K562 (cell line): ENCODE measurements around the gene MGAT4B. TPM values are rescaled to one million over a fixed set of nuclear protein-coding genes. Genes with fewer than 3 reads are reported as not detected.

Source experiments
- BCL6 ChIP-seq: fragments of 250-450 bp; sonication (Bioruptor Pico); IDR thresholded peaks from 2 replicates; pipeline ENCODE4 v1.4.0; 2020
- CXXC5 ChIP-seq: fragments of 250-450 bp; sonication (Bioruptor Pico); IDR thresholded peaks from 2 replicates; pipeline ENCODE4 v1.8.0; 2022; ENCODE audit warnings: inconsistent platforms, mild to moderate bottlenecking, moderate library complexity
- MAZ ChIP-seq, 2 experiments: fragments of 450-650 bp in 1 of 2; sonication (generic) in 1 of 2; formaldehyde crosslinking; IDR thresholded peaks in 1 of 2; conservative IDR thresholded peaks in 1 of 2; 2 replicates each; pipeline versions ENCODE4 v1.4.0 to v1.5.0; 2020; ENCODE audit warnings: mild to moderate bottlenecking in 1 of 2, missing genetic modification reagents in 1 of 2
- MBD2 ChIP-seq: sonication (generic); IDR thresholded peaks from 2 replicates; pipeline ENCODE4 v1.6.1; 2016; ENCODE audit warnings: low read depth, borderline replicate concordance
- STAT5A ChIP-seq: IDR thresholded peaks from 2 replicates; pipeline ENCODE4 v1.6.1; 2012; ENCODE audit warnings: low read length, inconsistent platforms, borderline replicate concordance
- XRCC5 ChIP-seq: fragments of 200-400 bp; formaldehyde crosslinking; IDR thresholded peaks from 2 replicates; pipeline ENCODE4 v1.6.1; 2017; ENCODE audit warnings: low read depth, mild to moderate bottlenecking, low read length
- polyA plus RNA-seq, 8 experiments: library from polyadenylated mRNA; depleted of rRNA in 4 of 8; stranded (reverse) in 5 of 8; unstranded in 3 of 8; fragments of >200 nt; fragmentation: Nextera tagmentation in 2 of 8; fragmentation: Illumina TruSeq in 1 of 8; extraction: Ambion mirVana in 2 of 8; extraction: Trizol in 1 of 8; gene quantifications; 2 replicates each; pipeline versions ENCODE4 v1.2.1 to v1.2.3, GENCODE V29; 2011 to 2014; ENCODE audit warnings: inconsistent platforms in 1 of 8, missing spikeins in 1 of 8
- total RNA-seq, 7 experiments: library from RNA; depleted of rRNA in 6 of 7; stranded (reverse); fragments of >200 nt in 6 of 7; fragmentation: Illumina TruSeq in 2 of 7; extraction: Trizol in 2 of 7; gene quantifications; 2 replicates each; pipeline versions ENCODE4 v1.2.1 to v1.2.3, GENCODE V29; 2011 to 2021; ENCODE audit warnings: low replicate concordance in 1 of 7
- TF ChIP-seq, protein P1 (sequence below): fragments of 450-650 bp; IDR thresholded peaks from 2 replicates; pipeline ENCODE4 v1.6.1; 2016; ENCODE audit warnings: mild to moderate bottlenecking, moderate library complexity
- TF ChIP-seq, protein P2 (sequence below): fragments of 250-450 bp; sonication (Bioruptor Pico); IDR thresholded peaks from 2 replicates; pipeline ENCODE4 v1.5.0; 2021; ENCODE audit warnings: mild to moderate bottlenecking, borderline replicate concordance
- TF ChIP-seq, protein P3 (sequence below): sonication (generic); formaldehyde crosslinking; IDR thresholded peaks from 2 replicates; pipeline ENCODE4 v1.4.0; 2020; ENCODE audit warnings: mild to moderate bottlenecking, missing genetic modification reagents

The MGAT4B gene
- total and polyA plus RNA-seq, 9 of the 15 experiments (the other 6 are each of a cell fraction or from before 2014, with no cell fraction given) = 0.34 to 133 (median 75.4) TPM

DNA sequence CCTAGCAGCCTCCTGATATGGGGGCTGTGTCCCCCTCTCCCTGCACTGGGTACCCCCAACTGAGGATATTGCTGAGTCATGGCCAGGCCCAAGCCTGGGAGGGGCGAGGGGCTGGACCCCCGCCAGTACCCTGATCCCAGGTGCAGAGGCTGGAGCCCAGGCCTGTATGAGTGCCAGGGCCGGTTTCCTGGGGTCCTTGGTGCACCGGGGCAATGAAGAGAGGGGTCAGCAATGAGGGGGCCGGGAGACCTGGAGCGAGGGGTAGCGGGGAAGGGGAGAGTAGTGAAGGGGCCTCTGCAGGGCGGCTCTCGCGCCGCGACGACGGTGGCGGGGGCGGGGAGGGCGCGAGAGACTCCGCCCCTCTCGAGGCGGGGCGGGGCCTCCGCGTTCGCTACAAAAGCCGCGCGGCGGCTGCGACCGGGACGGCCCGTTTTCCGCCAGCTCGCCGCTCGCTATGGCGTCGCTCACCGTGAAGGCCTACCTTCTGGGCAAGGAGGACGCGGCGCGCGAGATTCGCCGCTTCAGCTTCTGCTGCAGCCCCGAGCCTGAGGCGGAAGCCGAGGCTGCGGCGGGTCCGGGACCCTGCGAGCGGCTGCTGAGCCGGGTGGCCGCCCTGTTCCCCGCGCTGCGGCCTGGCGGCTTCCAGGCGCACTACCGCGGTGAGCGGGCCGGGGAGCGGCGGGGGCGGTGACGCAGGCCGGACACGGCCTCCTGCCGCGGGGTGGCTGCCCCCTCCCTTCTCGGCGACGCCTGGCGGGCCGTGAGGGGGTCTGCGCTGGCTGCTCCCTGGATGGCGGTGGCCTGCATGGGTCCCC, 14.0 kb upstream of the MGAT4B start, which contains the start of gene SQSTM1 (continued):
- TF ChIP-seq, protein P1, sequence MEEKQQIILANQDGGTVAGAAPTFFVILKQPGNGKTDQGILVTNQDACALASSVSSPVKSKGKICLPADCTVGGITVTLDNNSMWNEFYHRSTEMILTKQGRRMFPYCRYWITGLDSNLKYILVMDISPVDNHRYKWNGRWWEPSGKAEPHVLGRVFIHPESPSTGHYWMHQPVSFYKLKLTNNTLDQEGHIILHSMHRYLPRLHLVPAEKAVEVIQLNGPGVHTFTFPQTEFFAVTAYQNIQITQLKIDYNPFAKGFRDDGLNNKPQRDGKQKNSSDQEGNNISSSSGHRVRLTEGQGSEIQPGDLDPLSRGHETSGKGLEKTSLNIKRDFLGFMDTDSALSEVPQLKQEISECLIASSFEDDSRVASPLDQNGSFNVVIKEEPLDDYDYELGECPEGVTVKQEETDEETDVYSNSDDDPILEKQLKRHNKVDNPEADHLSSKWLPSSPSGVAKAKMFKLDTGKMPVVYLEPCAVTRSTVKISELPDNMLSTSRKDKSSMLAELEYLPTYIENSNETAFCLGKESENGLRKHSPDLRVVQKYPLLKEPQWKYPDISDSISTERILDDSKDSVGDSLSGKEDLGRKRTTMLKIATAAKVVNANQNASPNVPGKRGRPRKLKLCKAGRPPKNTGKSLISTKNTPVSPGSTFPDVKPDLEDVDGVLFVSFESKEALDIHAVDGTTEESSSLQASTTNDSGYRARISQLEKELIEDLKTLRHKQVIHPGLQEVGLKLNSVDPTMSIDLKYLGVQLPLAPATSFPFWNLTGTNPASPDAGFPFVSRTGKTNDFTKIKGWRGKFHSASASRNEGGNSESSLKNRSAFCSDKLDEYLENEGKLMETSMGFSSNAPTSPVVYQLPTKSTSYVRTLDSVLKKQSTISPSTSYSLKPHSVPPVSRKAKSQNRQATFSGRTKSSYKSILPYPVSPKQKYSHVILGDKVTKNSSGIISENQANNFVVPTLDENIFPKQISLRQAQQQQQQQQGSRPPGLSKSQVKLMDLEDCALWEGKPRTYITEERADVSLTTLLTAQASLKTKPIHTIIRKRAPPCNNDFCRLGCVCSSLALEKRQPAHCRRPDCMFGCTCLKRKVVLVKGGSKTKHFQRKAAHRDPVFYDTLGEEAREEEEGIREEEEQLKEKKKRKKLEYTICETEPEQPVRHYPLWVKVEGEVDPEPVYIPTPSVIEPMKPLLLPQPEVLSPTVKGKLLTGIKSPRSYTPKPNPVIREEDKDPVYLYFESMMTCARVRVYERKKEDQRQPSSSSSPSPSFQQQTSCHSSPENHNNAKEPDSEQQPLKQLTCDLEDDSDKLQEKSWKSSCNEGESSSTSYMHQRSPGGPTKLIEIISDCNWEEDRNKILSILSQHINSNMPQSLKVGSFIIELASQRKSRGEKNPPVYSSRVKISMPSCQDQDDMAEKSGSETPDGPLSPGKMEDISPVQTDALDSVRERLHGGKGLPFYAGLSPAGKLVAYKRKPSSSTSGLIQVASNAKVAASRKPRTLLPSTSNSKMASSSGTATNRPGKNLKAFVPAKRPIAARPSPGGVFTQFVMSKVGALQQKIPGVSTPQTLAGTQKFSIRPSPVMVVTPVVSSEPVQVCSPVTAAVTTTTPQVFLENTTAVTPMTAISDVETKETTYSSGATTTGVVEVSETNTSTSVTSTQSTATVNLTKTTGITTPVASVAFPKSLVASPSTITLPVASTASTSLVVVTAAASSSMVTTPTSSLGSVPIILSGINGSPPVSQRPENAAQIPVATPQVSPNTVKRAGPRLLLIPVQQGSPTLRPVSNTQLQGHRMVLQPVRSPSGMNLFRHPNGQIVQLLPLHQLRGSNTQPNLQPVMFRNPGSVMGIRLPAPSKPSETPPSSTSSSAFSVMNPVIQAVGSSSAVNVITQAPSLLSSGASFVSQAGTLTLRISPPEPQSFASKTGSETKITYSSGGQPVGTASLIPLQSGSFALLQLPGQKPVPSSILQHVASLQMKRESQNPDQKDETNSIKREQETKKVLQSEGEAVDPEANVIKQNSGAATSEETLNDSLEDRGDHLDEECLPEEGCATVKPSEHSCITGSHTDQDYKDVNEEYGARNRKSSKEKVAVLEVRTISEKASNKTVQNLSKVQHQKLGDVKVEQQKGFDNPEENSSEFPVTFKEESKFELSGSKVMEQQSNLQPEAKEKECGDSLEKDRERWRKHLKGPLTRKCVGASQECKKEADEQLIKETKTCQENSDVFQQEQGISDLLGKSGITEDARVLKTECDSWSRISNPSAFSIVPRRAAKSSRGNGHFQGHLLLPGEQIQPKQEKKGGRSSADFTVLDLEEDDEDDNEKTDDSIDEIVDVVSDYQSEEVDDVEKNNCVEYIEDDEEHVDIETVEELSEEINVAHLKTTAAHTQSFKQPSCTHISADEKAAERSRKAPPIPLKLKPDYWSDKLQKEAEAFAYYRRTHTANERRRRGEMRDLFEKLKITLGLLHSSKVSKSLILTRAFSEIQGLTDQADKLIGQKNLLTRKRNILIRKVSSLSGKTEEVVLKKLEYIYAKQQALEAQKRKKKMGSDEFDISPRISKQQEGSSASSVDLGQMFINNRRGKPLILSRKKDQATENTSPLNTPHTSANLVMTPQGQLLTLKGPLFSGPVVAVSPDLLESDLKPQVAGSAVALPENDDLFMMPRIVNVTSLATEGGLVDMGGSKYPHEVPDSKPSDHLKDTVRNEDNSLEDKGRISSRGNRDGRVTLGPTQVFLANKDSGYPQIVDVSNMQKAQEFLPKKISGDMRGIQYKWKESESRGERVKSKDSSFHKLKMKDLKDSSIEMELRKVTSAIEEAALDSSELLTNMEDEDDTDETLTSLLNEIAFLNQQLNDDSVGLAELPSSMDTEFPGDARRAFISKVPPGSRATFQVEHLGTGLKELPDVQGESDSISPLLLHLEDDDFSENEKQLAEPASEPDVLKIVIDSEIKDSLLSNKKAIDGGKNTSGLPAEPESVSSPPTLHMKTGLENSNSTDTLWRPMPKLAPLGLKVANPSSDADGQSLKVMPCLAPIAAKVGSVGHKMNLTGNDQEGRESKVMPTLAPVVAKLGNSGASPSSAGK = no peak
- TF ChIP-seq MBD2 (peak; percentile 54; the same call in 1 of the 2 replicates), CXXC5 (CRISPR knock-in tag) (peak; percentile 74; the same call in 1 of the 2 replicates), MAZ (CRISPR knock-in tag; conservative IDR thresholded peaks at IDR 0.05 in 1 of 2, IDR thresholded peaks at IDR 0.05 in 1 of 2) (peak; percentile 70 to 94), BCL6 (CRISPR knock-in tag) (no peak), STAT5A (peak; percentile 26; the same call in 1 of the 2 replicates), XRCC5 (no peak; the same call in 1 of the 2 replicates)
- TF ChIP-seq, protein P2, sequence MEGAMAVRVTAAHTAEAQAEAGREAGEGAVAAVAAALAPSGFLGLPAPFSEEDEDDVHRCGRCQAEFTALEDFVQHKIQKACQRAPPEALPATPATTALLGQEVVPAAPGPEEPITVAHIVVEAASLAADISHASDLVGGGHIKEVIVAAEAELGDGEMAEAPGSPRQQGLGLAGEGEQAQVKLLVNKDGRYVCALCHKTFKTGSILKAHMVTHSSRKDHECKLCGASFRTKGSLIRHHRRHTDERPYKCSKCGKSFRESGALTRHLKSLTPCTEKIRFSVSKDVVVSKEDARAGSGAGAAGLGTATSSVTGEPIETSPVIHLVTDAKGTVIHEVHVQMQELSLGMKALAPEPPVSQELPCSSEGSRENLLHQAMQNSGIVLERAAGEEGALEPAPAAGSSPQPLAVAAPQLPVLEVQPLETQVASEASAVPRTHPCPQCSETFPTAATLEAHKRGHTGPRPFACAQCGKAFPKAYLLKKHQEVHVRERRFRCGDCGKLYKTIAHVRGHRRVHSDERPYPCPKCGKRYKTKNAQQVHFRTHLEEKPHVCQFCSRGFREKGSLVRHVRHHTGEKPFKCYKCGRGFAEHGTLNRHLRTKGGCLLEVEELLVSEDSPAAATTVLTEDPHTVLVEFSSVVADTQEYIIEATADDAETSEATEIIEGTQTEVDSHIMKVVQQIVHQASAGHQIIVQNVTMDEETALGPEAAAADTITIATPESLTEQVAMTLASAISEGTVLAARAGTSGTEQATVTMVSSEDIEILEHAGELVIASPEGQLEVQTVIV (CRISPR knock-in tag) = no peak
- TF ChIP-seq, protein P3, sequence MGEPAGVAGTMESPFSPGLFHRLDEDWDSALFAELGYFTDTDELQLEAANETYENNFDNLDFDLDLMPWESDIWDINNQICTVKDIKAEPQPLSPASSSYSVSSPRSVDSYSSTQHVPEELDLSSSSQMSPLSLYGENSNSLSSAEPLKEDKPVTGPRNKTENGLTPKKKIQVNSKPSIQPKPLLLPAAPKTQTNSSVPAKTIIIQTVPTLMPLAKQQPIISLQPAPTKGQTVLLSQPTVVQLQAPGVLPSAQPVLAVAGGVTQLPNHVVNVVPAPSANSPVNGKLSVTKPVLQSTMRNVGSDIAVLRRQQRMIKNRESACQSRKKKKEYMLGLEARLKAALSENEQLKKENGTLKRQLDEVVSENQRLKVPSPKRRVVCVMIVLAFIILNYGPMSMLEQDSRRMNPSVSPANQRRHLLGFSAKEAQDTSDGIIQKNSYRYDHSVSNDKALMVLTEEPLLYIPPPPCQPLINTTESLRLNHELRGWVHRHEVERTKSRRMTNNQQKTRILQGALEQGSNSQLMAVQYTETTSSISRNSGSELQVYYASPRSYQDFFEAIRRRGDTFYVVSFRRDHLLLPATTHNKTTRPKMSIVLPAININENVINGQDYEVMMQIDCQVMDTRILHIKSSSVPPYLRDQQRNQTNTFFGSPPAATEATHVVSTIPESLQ (CRISPR knock-in tag) = 0 out of 2 replicates have a peak, but pooled peaks have one; percentile 31
